Cardiac fibroblast (primary cell): ENCODE data around the gene TAMM41.

Experiments
- DNase-seq, 2 donors: peaks; one replicate each; pipeline versions ENCODE4 v3.0.0 to v3.0.0-alpha.2; 2010; ENCODE audit warnings: low read depth in 2 of 2
- H3K4me3 ChIP-seq, 2 donors: replicated peaks in 1 of 2; 1 replicate in 1 of 2; 2 replicates in 1 of 2; pipeline ENCODE4 v1.5.1; 2011; ENCODE audit warnings: low read depth in 2 of 2, low read length in 2 of 2, mild to moderate bottlenecking in 2 of 2, moderate library complexity in 1 of 2
- CTCF ChIP-seq: IDR thresholded peaks from one replicate; pipeline ENCODE4 v1.5.1; 2011; ENCODE audit warnings: low read depth, mild to moderate bottlenecking, low read length, inconsistent platforms

The TAMM41 gene

GRCh38 chr3:11826628-11827265, 19.9 kb downstream of the TAMM41 start:
- H3K4me3 ChIP-seq = no peak overlapping the region
- peak in 1 of 2 donors; percentile 39 for DNase-seq
- no peak for TF ChIP-seq CTCF

- TF ChIP-seq CTCF = no peak
- H3K4me3 ChIP-seq = no peak overlapping the region
- DNase-seq = no peak
Observed at GRCh38 chr3:11825301-11825700, 21.4 kb downstream of the TAMM41 start.

GRCh38 chr3:11820531-11821041, 26.1 kb downstream of the TAMM41 start:
- H3K4me3 ChIP-seq = no peak overlapping the region
- TF ChIP-seq CTCF = peak; percentile 16
- DNase-seq = peak in 1 of 2 donors; percentile 24

- H3K4me3 ChIP-seq = no peak overlapping the region
- TF ChIP-seq CTCF = no peak
- no peak for DNase-seq
Observed at GRCh38 chr3:11819146-11819689, 27.5 kb downstream of the TAMM41 start.

GRCh38 chr3:11818033-11818432, 28.7 kb downstream of the TAMM41 start:
- TF ChIP-seq CTCF = no peak
- DNase-seq = peak in 1 of 2 donors; percentile 29

GRCh38 chr3:11815111-11815510, 31.6 kb downstream of the TAMM41 start:
- TF ChIP-seq CTCF = no peak
- no peak overlapping the region for H3K4me3 ChIP-seq
- DNase-seq = no peak

More at GRCh38 chr3:11818033-11818432, 28.7 kb downstream of the TAMM41 start:
- no peak overlapping the region for H3K4me3 ChIP-seq
